Thymus (tissue), 11 donors: ENCODE results near the gene CD209. TPM values are rescaled to one million over a fixed set of nuclear protein-coding genes. Genes with fewer than 3 reads are reported as not detected.

Experiments
- DNase-seq, 9 donors: peaks; one replicate each; pipeline ENCODE4 v3.0.0-alpha.2; 2013; ENCODE audit warnings: low spot score in 9 of 9, low read depth in 6 of 9, missing footprints in 1 of 9
- H3K27ac ChIP-seq, 2 donors: one replicate each; pipeline ENCODE4 v1.5.1; 2013; ENCODE audit warnings: control low read depth in 1 of 2, low read depth in 1 of 2, low read length in 1 of 2, mild to moderate bottlenecking in 1 of 2, moderate library complexity in 1 of 2
- H3K27me3 ChIP-seq, 2 donors: one replicate each; pipeline ENCODE4 v1.5.1; 2013; ENCODE audit warnings: low read length in 1 of 2; ENCODE audit not compliant: control insufficient read depth in 2 of 2, insufficient read depth in 1 of 2
- H3K36me3 ChIP-seq, 2 donors: one replicate each; pipeline ENCODE4 v1.5.1; 2013; ENCODE audit warnings: low read length in 1 of 2, mild to moderate bottlenecking in 1 of 2, moderate library complexity in 1 of 2; ENCODE audit not compliant: control insufficient read depth in 2 of 2, insufficient read depth in 2 of 2
- H3K4me1 ChIP-seq, 2 donors: one replicate each; pipeline ENCODE4 v1.5.1; 2013; ENCODE audit warnings: low read length in 2 of 2; ENCODE audit not compliant: control insufficient read depth in 2 of 2, insufficient read depth in 2 of 2
- H3K4me3 ChIP-seq, 2 donors: one replicate each; pipeline ENCODE4 v1.5.1; 2013; ENCODE audit warnings: low read length in 2 of 2, control low read depth in 1 of 2, mild to moderate bottlenecking in 1 of 2
- H3K9me3 ChIP-seq, 2 donors: one replicate each; pipeline ENCODE4 v1.5.1; 2013; ENCODE audit warnings: low read length in 1 of 2, mild to moderate bottlenecking in 1 of 2; ENCODE audit not compliant: control insufficient read depth in 2 of 2, insufficient read depth in 1 of 2
- WGBS: extraction: QIAGEN DNeasy Blood & Tissue Kit; methylation state at CpG from one replicate; pipeline ENCODE4 v1.1.7; 2013; 5-methylcytosine and 5-hydroxymethylcytosine counted together
- polyA plus RNA-seq: library from polyadenylated mRNA; stranded (reverse); fragments of 200-250 nt; gene quantifications from one replicate; pipeline ENCODE4 v1.2.3, GENCODE V29; 2013
- total RNA-seq: library from RNA; stranded (reverse); fragments of 120-200 nt; gene quantifications from one replicate; pipeline ENCODE4 v1.2.4, GENCODE V29; 2013
- donor health status: healthy.

CD209 gene
- total and polyA plus RNA-seq, 2 donors: 3.4 to 8.5 TPM

- 71% methylated on average over 15 of the region's 15 CpGs for WGBS
- no peaks in the 10 kb centered on the region for H3K4me1 ChIP-seq
- no peaks in the 10 kb centered on the region for H3K36me3 ChIP-seq
- DNase-seq: no peak
- no peaks in the 10 kb centered on the region for H3K9me3 ChIP-seq
- H3K27me3 ChIP-seq: peaks cover 0 to 29% of the 10 kb centered on the region in 2 donors
- H3K27ac ChIP-seq: no peak overlapping the region
- H3K4me3 ChIP-seq: no peak overlapping the region
Observed at GRCh38 chr19:7699417-7700401, 47.6 kb downstream of the CD209 start.

- H3K4me3 ChIP-seq: no peak overlapping the region
- no peak overlapping the region for H3K27ac ChIP-seq
- no peaks in the 10 kb centered on the region for H3K36me3 ChIP-seq
- peaks cover 0 to 29% of the 10 kb centered on the region in 2 donors for H3K27me3 ChIP-seq
- H3K4me1 ChIP-seq: no peaks in the 10 kb centered on the region
- WGBS: 49% methylated on average over 2 of the region's 2 CpGs
- H3K9me3 ChIP-seq: no peaks in the 10 kb centered on the region
- DNase-seq: no peak
Observed at GRCh38 chr19:7699003-7699402, 48.3 kb downstream of the CD209 start.

- WGBS: 63% methylated on average over 11 of the region's 11 CpGs
- Histone ChIP-seq H3K36me3 (no peaks in the 10 kb centered on the region), H3K4me3 (no peak overlapping the region), H3K27me3 (peaks cover 0 to 27% of the 10 kb centered on the region in 2 donors), H3K4me1 (no peaks in the 10 kb centered on the region), H3K9me3 (no peaks in the 10 kb centered on the region), H3K27ac (no peak overlapping the region)
- DNase-seq: no peak
Observed at GRCh38 chr19:7698583-7698982, 48.8 kb downstream of the CD209 start.

GRCh38 chr19:7697721-7698287 lies 49.5 kb downstream of the CD209 start:
- H3K36me3 ChIP-seq: no peaks in the 10 kb centered on the region
- no peak overlapping the region for H3K27ac ChIP-seq
- DNase-seq: no peak
- peaks cover 0 to 24% of the 10 kb centered on the region in 2 donors for H3K27me3 ChIP-seq
- H3K4me3 ChIP-seq: no peak overlapping the region
- no peaks in the 10 kb centered on the region for H3K4me1 ChIP-seq
- 94% methylated on average over 10 of the region's 10 CpGs for WGBS
- H3K9me3 ChIP-seq: no peaks in the 10 kb centered on the region

- H3K4me3 ChIP-seq: no peak overlapping the region
- peaks cover 0 to 4% of the 10 kb centered on the region in 2 donors for H3K9me3 ChIP-seq
- H3K4me1 ChIP-seq: no peaks in the 10 kb centered on the region
- DNase-seq: no peak
- H3K27me3 ChIP-seq: peaks cover 0 to 30% of the 10 kb centered on the region in 2 donors
- no peak overlapping the region for H3K27ac ChIP-seq
- H3K36me3 ChIP-seq: no peaks in the 10 kb centered on the region
- 81% methylated on average over 4 of the region's 4 CpGs for WGBS
Observed at GRCh38 chr19:7694499-7694898, 52.8 kb downstream of the CD209 start.

GRCh38 chr19:7692417-7693088 lies 54.8 kb downstream of the CD209 start:
- Histone ChIP-seq H3K36me3 (no peaks in the 10 kb centered on the region), H3K9me3 (peaks cover 0 to 4% of the 10 kb centered on the region in 2 donors), H3K27ac (no peak overlapping the region), H3K4me3 (no peak overlapping the region), H3K27me3 (peaks cover 0 to 26% of the 10 kb centered on the region in 2 donors), H3K4me1 (no peaks in the 10 kb centered on the region)
- 72% methylated on average over 13 of the region's 13 CpGs for WGBS
- no peak for DNase-seq

- Histone ChIP-seq H3K27ac (no peak overlapping the region), H3K36me3 (no peaks in the 10 kb centered on the region), H3K27me3 (peaks cover 0 to 20% of the 10 kb centered on the region in 2 donors), H3K4me3 (no peak overlapping the region), H3K9me3 (peaks cover 0 to 4% of the 10 kb centered on the region in 2 donors), H3K4me1 (no peaks in the 10 kb centered on the region)
- no peak for DNase-seq
Observed at GRCh38 chr19:7691497-7691896, 55.8 kb downstream of the CD209 start.

- Histone ChIP-seq H3K9me3 (peaks cover 0 to 4% of the 10 kb centered on the region in 2 donors), H3K27ac (no peak overlapping the region), H3K36me3 (no peaks in the 10 kb centered on the region), H3K4me1 (no peaks in the 10 kb centered on the region), H3K27me3 (peaks cover 0 to 20% of the 10 kb centered on the region in 2 donors), H3K4me3 (no peak overlapping the region)
- no peak for DNase-seq
- WGBS: 86% methylated on average over 8 of the region's 8 CpGs
Observed at GRCh38 chr19:7690779-7691258, 56.5 kb downstream of the CD209 start.
